Measurements from ENCODE around the gene B4GALT4.
"Not testable (repeated sequence)": the region's sequence is repeated elsewhere in the genome, so short reads cannot be mapped to it uniquely, and the experiment has no call there.

B4GALT4 gene

DNA sequence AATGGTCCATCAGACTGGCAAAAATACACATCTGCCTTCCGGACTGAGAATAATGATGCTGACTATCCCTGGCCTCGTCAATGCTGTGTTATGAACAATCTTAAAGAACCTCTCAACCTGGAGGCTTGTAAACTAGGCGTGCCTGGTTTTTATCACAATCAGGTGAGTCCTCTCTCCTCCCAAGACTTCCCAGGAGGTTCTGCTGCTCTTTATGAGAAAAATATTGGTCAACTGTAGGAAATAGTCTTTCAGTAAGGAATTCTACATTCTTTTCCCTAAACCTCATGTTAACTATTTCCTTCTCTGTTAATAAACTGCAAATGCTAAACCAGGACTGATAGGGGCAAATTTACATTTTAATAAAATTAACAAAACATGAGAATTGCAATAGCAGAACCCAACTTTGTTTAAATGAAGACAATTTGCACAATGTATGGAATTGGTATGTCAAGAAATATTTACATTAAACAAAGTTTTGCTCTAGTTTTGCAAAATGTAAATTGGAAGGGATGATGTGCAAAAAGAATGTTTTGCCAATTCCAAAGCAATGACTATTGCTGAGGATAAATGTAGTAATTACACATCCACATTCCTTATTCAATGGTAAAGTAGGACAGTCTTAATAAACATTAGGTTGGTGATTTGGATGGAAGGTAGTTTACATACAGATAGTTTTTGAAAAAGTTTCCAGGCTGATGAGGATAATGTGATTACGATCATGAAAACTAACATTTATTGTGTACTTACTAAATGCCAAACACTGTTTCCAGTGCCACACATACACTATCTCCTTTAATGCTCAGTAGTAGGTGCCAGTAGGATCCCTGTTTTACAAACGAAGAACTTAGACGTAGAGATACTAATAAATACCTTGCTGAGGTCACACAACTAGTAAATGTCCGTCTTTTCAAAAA, 46.2 kb downstream of the B4GALT4 start:
- no peak for DNase-seq

GRCh38 chr3:119191800-119192199, 48.9 kb downstream of the B4GALT4 start:
- DNase-seq, result no peak

- no peak for DNase-seq
Observed at GRCh38 chr3:119187266-119187665, 53.4 kb downstream of the B4GALT4 start.

DNA sequence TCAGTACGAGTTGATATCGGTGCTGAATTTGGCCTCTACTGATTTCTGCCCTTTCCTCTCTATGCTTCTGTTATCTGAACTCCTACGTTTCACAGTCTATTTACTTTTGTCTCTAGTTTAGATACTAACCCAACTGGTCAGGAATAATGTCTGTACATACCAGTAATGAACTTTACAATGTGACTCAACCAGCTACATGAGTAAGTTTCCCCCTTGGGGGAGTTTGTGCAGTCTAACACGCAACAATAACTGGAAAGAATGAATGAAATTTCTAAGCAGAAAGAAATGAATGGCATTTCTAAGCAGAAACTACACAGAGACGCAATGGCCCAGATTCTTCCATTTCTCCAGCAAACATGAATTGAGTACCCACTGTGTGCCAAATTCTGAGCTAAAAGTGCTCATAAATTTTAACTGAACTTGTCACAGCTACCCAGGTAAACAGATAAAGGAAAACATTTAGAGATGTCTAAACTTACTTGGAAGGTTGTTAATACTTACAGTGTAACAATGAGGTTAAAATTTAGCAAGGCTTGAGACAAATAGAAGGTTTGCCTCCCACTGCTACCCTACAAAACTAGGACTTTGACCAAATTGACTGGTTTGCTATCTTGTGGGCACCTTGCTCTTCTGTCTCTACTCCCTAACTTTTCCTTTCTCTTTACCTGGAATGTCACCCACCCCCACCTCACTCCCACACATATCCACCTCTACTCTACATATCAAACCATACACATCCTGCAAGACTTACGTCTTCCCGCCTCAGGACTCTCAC, 55.7 kb downstream of the B4GALT4 start:
- no peak for DNase-seq

- no peak for DNase-seq
Observed at GRCh38 chr3:119184111-119184510, 56.6 kb downstream of the B4GALT4 start.

GRCh38 chr3:119181765-119182164, 58.9 kb downstream of the B4GALT4 start:
- DNase-seq, result no peak

DNA sequence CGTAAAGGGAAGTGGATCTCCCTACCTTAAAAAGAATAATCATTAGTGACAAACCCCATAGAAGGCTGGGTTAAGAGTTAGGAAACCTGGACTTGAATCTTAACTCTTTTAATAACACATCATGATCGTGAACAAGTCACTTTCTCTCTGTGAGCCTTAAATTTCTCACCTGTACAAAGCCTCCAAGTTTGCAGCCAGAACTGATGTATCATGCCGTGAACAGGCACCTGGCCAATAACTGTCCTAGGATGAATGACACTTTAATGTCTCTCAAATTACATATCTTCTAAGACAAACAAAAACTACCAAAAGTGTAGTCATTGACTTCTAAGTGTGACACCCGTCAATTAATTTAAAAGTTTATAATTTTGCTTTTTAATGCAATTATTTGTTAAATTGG, 63.4 kb downstream of the B4GALT4 start:
- DNase-seq, result no peak

GRCh38 chr3:119176778-119177177, 63.9 kb downstream of the B4GALT4 start:
- no peak for DNase-seq

GRCh38 chr3:119175872-119176756, 64.6 kb downstream of the B4GALT4 start:
- DNase-seq, result no peak

DNA sequence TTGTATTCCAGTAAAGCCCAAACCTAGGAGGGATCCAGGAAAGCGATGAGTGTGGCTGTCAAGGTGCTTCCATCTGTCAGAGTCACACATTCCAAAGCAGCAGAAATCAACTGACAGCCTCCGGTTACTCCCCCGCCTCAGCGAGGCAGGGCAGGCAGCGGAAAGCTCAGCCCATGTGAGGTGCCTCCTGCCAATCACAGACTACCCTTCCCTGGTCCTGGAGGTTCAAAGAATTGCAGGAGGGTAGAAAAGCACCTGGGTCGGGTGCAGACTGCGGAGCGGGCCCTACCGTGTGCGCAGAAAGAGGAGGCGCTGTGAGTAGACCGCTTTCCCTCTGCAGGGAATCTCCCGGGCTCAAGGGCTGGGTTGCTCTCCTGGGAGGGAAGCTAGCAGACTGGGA, 67.4 kb downstream of the B4GALT4 start, which contains the start of gene UPK1B:
UPK1B (plus strand) TSS at position 274 of the 400 bp plus-strand sequence. CDS start 13,144 bp downstream, outside the sequence.
- DNase-seq, result no peak

- DNase-seq, result no peak
Observed at GRCh38 chr3:119170821-119171220, 69.9 kb downstream of the B4GALT4 start.

DNA sequence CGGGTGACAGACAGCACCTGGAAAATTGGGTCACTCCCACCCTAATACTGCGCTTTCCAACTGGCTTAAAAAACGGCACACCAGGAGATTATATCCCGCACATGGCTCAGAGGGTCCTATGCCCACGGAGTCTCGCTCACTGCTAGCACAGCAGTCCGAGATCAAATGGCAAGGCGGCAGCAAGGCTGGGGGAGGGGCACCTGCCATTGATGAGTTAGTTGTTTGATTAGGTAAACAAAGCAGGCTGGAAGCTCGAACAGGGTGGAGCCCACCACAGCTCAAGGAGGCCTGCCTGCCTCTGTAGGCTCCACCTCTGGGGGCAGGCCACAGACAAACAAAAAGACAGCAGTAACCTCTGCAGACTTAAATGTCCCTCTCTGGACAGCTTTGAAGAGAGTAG, 75.9 kb downstream of the B4GALT4 start:
- not testable (repeated sequence) for DNase-seq
